ENCODE results near the gene PUM1.

DNA sequence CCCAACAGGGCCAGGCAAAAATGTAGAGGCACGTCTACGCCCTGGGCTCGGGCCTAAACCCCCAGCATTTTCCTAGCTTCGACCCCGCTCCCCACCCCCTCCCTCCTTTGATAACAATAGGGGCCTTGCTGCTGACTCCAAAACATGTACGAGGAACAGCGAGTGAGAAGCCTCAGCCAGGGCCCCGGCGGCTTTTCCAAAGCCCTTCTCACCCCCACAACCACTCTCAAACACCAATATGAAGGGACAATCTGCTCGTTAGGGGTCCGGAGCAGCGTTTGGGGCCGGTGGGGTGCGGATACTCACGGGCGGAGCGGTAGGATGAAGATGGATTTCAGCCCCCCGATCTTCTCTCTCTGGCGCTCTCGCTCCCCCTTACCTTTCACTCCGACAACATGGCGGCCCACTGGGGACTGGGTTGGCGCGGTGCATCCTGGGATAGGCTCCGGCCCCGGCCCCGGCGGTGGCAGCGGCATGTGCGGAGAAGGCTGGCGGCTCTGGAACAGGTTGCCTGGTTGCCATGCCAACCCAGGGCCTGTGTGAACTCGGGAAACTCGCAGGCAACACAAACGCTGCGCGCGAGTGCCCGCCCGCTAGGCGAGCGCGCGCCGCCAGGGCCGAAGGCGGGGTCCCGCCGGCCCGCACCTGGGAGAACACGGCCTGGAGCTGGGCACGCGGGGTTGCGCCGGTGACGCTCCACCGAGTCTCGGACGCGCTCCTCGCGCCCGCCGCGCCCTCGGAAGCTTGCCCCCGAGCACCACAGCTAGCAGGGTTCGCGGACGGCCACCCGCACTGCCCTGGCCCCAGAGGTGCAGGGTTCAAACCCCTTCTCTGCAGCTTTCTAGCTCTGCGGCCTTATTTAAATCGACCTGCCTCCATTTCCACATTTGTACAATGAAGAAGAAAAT is at the start of gene PUM1:
- TF ChIP-seq, protein P1, sequence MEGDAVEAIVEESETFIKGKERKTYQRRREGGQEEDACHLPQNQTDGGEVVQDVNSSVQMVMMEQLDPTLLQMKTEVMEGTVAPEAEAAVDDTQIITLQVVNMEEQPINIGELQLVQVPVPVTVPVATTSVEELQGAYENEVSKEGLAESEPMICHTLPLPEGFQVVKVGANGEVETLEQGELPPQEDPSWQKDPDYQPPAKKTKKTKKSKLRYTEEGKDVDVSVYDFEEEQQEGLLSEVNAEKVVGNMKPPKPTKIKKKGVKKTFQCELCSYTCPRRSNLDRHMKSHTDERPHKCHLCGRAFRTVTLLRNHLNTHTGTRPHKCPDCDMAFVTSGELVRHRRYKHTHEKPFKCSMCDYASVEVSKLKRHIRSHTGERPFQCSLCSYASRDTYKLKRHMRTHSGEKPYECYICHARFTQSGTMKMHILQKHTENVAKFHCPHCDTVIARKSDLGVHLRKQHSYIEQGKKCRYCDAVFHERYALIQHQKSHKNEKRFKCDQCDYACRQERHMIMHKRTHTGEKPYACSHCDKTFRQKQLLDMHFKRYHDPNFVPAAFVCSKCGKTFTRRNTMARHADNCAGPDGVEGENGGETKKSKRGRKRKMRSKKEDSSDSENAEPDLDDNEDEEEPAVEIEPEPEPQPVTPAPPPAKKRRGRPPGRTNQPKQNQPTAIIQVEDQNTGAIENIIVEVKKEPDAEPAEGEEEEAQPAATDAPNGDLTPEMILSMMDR (conservative IDR thresholded peaks at IDR 0.05 in 1 of 2, IDR thresholded peaks at IDR 0.05 in 1 of 2; ENCODE audit: low read depth in 1 of 2, low read length in 2 of 2): no peak
- no peak for TF ChIP-seq EZH2 (IDR thresholded peaks at IDR 0.05; ENCODE audit: low read length, missing control alignments)
